Endothelial cell (in vitro differentiated cells): Measurements from ENCODE around the gene SIRT3. TPM values are rescaled to one million over a fixed set of nuclear protein-coding genes. Genes with fewer than 3 reads are reported as not detected.

ENCODE experiments used
- DNase-seq: peaks from one replicate; pipeline ENCODE4 v3.0.0; 2021; ENCODE audit warnings: low spot score
- H3K27ac Mint-ChIP-seq: one replicate; pipeline ENCODE4 v1.8.0; 2021; ENCODE audit warnings: mixed read lengths, inconsistent platforms; ENCODE audit not compliant: unreplicated experiment
- H3K27me3 Mint-ChIP-seq: one replicate; pipeline ENCODE4 v1.8.0; 2021; ENCODE audit warnings: mild to moderate bottlenecking, moderate library complexity, mixed read lengths, inconsistent platforms; ENCODE audit not compliant: unreplicated experiment
- H3K36me3 Mint-ChIP-seq: one replicate; pipeline ENCODE4 v1.8.0; 2021; ENCODE audit warnings: mild to moderate bottlenecking, low read depth, mixed read lengths, inconsistent platforms; ENCODE audit not compliant: unreplicated experiment
- H3K4me1 Mint-ChIP-seq: one replicate; pipeline ENCODE4 v1.8.0; 2021; ENCODE audit warnings: mild to moderate bottlenecking, mixed read lengths, inconsistent platforms; ENCODE audit not compliant: unreplicated experiment
- H3K4me3 Mint-ChIP-seq: one replicate; pipeline ENCODE4 v1.8.0; 2021; ENCODE audit warnings: mild to moderate bottlenecking, mixed read lengths, inconsistent platforms; ENCODE audit not compliant: unreplicated experiment
- H3K9me3 Mint-ChIP-seq: one replicate; pipeline ENCODE4 v1.8.0; 2021; ENCODE audit warnings: mixed read lengths, inconsistent platforms; ENCODE audit not compliant: unreplicated experiment
- total RNA-seq: library from RNA; stranded (reverse); fragmentation: NEBNext Ultra II Directional; extraction: Animal tissue kit (Norgen Biotek cat#: 25700); gene quantifications from one replicate; pipeline ENCODE4 v1.2.1, GENCODE V29; 2021; ENCODE audit not compliant: unreplicated experiment
- TF ChIP-seq, protein P1 (sequence below): fragments of 200-600 bp; sonication (generic); IDR thresholded peaks from one replicate; pipeline ENCODE4 v1.5.0; 2021; ENCODE audit warnings: antibody characterized with exemption; ENCODE audit not compliant: unreplicated experiment

Gene SIRT3
- total RNA-seq, 1 donor from 2014 or later = 23.4 TPM

DNA sequence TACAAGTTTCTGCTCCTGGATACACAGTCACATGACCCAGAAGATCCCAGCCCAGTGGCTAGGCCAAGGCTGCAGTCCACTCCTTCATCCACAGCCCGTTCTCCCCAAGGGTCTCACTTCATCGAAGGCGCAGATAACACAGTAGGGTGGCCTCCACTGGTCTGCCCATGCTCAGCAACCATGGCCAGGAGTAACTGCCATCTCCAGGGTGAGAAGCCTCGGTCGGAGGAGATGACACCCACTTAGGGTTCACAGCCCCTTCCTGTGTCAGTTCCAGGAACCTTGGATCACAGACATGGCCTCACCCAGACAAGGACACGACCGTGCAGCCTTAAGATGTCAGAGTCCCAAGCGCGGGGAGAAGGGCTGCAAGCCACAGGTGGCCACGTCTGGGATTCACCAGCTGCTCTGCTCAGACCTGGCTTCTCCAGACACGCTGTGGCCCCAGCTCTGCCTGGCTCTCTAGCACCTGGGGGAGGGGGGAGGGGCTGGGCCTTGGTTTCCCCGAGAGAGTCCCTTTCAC lies 31.5 kb downstream of the SIRT3 start:
- H3K27me3 Mint-ChIP-seq = peaks cover 20% of the 10 kb centered on the region
- H3K36me3 Mint-ChIP-seq = peaks cover 13% of the 10 kb centered on the region
- no peak for DNase-seq
- TF ChIP-seq, protein P1, sequence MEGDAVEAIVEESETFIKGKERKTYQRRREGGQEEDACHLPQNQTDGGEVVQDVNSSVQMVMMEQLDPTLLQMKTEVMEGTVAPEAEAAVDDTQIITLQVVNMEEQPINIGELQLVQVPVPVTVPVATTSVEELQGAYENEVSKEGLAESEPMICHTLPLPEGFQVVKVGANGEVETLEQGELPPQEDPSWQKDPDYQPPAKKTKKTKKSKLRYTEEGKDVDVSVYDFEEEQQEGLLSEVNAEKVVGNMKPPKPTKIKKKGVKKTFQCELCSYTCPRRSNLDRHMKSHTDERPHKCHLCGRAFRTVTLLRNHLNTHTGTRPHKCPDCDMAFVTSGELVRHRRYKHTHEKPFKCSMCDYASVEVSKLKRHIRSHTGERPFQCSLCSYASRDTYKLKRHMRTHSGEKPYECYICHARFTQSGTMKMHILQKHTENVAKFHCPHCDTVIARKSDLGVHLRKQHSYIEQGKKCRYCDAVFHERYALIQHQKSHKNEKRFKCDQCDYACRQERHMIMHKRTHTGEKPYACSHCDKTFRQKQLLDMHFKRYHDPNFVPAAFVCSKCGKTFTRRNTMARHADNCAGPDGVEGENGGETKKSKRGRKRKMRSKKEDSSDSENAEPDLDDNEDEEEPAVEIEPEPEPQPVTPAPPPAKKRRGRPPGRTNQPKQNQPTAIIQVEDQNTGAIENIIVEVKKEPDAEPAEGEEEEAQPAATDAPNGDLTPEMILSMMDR = no peak
- no peak overlapping the region for H3K27ac Mint-ChIP-seq
- H3K4me1 Mint-ChIP-seq = peaks cover 51% of the 10 kb centered on the region
- H3K4me3 Mint-ChIP-seq = no peak overlapping the region
- no peaks in the 10 kb centered on the region for H3K9me3 Mint-ChIP-seq

DNA sequence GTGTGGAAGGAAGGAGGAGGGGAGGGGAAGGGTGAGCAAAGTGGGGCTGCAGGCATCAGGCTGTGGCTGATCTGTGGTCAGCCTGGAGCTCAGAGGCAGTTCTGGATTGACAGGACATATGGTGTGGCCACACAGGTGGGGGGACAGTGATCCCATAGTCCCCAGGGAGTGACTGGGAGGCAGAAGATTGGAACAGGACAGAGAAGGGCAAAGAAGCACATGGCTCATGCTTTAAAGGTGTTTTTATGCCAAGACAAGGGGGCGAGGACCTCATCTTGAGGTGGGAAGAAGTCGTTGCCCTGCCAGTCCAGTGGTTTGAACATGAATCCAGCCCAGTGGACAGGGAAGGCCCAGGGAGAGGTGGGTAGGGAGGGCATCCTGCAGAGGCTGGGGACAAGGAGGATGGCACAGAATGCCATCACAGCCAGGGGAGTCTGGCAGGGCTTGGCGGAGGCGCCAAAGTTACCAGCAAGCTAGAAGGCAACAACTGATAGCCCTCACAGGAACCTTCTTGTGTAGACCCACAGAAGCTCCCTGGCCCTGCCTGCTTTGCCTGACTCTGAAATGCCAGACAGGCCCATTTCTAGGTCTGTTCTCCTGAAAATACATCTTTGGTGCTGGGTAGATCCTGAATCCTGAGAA lies 32.1 kb downstream of the SIRT3 start:
- peak overlapping the region; percentile 57 for H3K27ac Mint-ChIP-seq
- TF ChIP-seq, protein P1 = no peak
- H3K4me3 Mint-ChIP-seq = peak overlapping the region; percentile 76
- H3K9me3 Mint-ChIP-seq = no peaks in the 10 kb centered on the region
- H3K27me3 Mint-ChIP-seq = peaks cover 20% of the 10 kb centered on the region
- peaks cover 50% of the 10 kb centered on the region for H3K4me1 Mint-ChIP-seq
- DNase-seq = no peak
- H3K36me3 Mint-ChIP-seq = peaks cover 13% of the 10 kb centered on the region

DNA sequence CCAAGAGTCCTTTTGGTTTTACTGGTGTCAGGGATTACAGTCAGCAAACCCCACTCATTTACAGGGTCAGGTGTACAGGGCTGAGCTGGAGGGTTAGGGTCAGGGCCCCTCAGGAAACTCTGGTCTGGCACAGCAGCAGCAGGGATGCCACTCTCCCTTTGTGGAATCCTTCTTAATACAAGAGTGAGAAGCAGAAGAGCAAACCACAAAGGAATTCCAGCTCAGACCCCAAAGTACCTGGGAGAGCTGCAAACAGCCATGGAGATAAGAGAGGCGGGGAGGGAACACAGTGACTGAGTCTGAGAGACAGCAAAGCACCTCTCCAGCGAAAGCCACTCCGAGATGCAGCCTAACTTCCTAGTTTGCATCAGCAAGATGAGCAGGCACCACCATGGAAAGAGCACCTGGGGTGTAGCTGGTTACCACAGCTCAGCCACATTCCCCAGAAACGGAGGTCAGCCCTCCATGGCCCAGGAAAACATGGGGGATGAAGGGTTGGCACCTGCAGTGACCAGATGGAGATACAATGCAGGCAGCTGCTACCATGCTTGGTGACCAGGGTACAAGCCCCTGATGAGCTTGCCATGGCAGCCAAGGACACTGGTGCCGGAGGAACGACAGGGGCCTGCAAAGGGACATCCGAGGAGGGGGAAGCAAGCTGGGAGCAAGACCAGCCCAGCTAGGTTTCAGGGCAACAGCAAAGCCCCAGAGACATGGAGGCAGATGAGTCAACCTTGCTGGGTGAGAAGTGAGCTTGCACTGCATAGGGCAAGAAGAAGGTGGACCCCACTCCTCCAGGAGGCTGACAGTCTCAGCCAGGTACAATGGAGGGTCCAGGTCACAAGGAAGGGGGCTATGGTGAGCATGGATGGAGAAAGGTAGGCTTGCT lies 32.8 kb downstream of the SIRT3 start:
- Mint-ChIP-seq H3K9me3 (no peaks in the 10 kb centered on the region), H3K36me3 (peaks cover 13% of the 10 kb centered on the region), H3K27me3 (peaks cover 19% of the 10 kb centered on the region), H3K4me3 (peak overlapping the region; percentile 76), H3K27ac (peak overlapping the region; percentile 98), H3K4me1 (peaks cover 49% of the 10 kb centered on the region)
- no peak for DNase-seq
- TF ChIP-seq, protein P1 = no peak

DNA sequence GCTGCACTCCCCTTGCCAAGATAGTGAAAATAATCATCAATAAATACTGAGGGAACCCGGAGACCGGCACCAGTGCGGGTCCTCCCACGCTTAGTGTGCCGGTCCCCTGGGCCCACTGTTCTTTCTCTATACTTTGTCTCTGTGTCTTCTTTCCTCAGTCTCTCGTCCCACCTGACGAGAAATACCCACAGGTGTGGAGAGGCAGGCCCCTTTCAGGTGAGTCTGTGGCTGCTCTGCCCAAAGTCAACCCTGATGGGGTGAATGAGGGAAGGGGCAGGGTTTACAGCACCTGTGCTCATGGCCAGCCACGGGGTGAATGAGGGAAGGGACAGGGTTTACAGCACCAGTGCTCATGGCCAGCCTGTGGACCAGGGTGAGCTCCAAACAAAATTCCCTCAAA lies 33.7 kb downstream of the SIRT3 start:
- no peak for DNase-seq
- Mint-ChIP-seq H3K27me3 (peaks cover 15% of the 10 kb centered on the region), H3K4me3 (peak overlapping the region; percentile 13), H3K4me1 (peaks cover 41% of the 10 kb centered on the region), H3K36me3 (peaks cover 10% of the 10 kb centered on the region), H3K9me3 (no peaks in the 10 kb centered on the region), H3K27ac (peak overlapping the region; percentile 98)
- TF ChIP-seq, protein P1 = no peak

DNA sequence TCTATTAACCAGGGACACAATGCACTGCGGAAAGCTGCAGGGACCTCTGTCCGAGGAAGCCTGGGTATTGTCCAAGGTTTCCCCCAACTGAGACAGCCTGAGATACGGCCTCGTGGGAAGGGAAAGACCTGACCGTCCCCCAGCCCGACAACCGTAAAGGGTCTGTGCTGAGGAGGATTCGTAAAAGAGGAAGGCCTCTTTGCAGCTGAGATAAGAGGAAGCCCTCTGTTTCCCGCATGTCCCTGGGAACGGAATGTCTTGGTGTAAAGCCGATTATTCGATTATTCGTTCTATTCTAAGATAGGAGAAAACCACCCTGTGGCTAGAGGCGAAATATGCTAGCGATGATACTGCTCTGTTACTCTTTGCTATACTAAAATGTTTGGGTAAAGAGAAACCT lies 34.2 kb downstream of the SIRT3 start:
- Mint-ChIP-seq H3K4me3 (peak overlapping the region; percentile 56), H3K9me3 (no peaks in the 10 kb centered on the region), H3K36me3 (peaks cover 8% of the 10 kb centered on the region), H3K4me1 (peaks cover 39% of the 10 kb centered on the region), H3K27ac (peak overlapping the region; percentile 98), H3K27me3 (peaks cover 13% of the 10 kb centered on the region)
- TF ChIP-seq, protein P1 = no peak
- no peak for DNase-seq
